Measurements from ENCODE around the gene SURF2. TPM values are rescaled to one million over a fixed set of nuclear protein-coding genes. Genes with fewer than 3 reads are reported as not detected.
A peak's percentile ranks its signal among the peaks of the same experiment; 100 is the strongest.

The SURF2 gene
- total and polyA plus RNA-seq, 11 donors = 10.0 to 41.1 (median 14.0) TPM

DNA sequence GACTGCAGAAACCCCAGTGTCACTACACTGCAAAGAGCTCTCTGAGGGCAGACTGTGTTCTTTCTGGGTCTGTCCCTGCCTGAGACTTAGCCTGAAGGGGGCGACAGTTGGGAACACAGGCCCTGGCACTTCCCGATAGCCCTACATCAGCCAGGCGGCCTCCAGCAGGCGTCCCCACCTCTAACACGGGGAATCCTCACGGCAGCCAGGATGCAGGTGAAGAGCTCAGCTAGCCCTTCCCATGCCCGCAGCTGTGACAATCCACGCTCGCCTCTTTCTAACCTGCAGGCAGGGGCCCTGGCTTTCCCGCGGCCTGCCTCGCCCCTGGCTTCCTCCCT lies 14.3 kb upstream of the SURF2 start:
- DNase-seq (no peak), ATAC-seq (no peak)
- intact Hi-C loops (cut with DNase I) = loop anchor here in 1 of 10 donors (10.0 kb wide), 1 partner anchor 143 kb away; no protein-coding TSS in a partner anchor
- Histone ChIP-seq H3K9me3 (no peaks in the 10 kb centered on the region), H3K4me3 (peak overlapping the region in 2 of 12 donors; percentile 2 to 49), H3K27ac (peak overlapping the region in 1 of 12 donors; percentile 92), H3K36me3 (peaks cover 0 to 74% (median 66%) of the 10 kb centered on the region in 9 donors), H3K27me3 (no peaks in the 10 kb centered on the region), H3K4me1 (peaks cover 0 to 49% (median 12%) of the 10 kb centered on the region in 12 donors)
- WGBS, 4 donors = 82 to 96% (median 89%) methylated on average over 8 to 12 of the region's 12 CpGs
- TF ChIP-seq, protein P1, sequence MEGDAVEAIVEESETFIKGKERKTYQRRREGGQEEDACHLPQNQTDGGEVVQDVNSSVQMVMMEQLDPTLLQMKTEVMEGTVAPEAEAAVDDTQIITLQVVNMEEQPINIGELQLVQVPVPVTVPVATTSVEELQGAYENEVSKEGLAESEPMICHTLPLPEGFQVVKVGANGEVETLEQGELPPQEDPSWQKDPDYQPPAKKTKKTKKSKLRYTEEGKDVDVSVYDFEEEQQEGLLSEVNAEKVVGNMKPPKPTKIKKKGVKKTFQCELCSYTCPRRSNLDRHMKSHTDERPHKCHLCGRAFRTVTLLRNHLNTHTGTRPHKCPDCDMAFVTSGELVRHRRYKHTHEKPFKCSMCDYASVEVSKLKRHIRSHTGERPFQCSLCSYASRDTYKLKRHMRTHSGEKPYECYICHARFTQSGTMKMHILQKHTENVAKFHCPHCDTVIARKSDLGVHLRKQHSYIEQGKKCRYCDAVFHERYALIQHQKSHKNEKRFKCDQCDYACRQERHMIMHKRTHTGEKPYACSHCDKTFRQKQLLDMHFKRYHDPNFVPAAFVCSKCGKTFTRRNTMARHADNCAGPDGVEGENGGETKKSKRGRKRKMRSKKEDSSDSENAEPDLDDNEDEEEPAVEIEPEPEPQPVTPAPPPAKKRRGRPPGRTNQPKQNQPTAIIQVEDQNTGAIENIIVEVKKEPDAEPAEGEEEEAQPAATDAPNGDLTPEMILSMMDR (IDR thresholded peaks at IDR 0.05) = no peak
- TF ChIP-seq POLR2A (IDR thresholded peaks at IDR 0.05) = no peak

DNA sequence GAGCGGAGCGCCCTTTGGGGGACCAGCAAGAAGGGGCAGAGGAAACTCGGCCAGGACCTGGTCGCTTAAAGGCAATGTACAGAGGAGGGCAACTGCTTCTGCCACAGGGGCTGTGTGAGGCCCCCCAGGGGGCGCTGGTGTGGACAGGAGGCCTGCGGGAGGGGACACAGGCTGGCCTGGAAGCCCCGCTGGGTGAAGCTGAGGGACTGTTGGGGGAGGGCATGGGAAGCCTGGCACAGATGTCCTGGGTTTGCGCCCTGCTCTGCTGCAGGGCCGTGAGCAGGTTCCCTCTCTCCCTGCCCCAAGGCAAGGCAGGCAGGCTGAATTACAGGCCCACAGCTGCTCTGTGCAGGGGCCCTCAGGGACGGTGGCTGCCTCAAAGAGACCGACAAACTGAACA lies 13.8 kb upstream of the SURF2 start:
- no peak for ATAC-seq

DNA sequence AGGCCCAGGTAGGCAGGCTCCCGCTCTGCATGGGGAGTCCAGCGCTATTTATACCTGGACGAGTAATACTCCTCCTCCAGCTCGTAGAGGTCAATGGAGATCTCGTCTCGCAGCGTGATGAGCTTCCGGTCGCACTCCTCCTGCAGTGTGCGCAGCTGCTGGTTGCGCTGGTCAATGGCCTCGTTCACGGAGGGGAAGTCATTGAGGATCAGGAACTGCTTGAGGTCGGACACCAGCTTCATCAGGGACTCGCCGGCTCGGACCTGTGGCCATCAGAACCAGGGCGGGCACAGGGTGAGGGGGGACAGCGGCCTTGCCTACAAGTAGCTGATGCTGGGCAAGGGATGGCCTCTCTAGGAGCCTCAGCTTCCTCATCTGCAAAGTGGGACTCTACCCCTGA lies 12.3 kb upstream of the SURF2 start:
- TF ChIP-seq, protein P1 (IDR thresholded peaks at IDR 0.05) = no peak
- no peak for TF ChIP-seq POLR2A (IDR thresholded peaks at IDR 0.05)
- ATAC-seq (no peak), DNase-seq (peak in 1 of 5 donors; percentile 56)
- intact Hi-C loops (cut with DNase I) = loop anchor here in 1 of 10 donors (10.0 kb wide), 1 partner anchor 141 kb away; no protein-coding TSS in a partner anchor
- no peak overlapping the region for H3K27ac ChIP-seq
- no peaks in the 10 kb centered on the region for H3K27me3 ChIP-seq
- peaks cover 0 to 72% (median 65%) of the 10 kb centered on the region in 9 donors for H3K36me3 ChIP-seq
- H3K4me3 ChIP-seq = no peak overlapping the region
- 93 to 98% (median 94%) methylated on average over 16 to 19 of the region's 19 CpGs for WGBS, 4 donors
- peaks cover 2 to 49% (median 18%) of the 10 kb centered on the region in 12 donors for H3K4me1 ChIP-seq
- no peaks in the 10 kb centered on the region for H3K9me3 ChIP-seq

More for the DNA sequence above, 13.8 kb upstream of the SURF2 start:
- H3K9me3 ChIP-seq = no peaks in the 10 kb centered on the region
- H3K4me1 ChIP-seq = peaks cover 0 to 52% (median 14%) of the 10 kb centered on the region in 12 donors
- DNase-seq = no peak
- no peak for TF ChIP-seq POLR2A (IDR thresholded peaks at IDR 0.05)
- TF ChIP-seq, protein P1 (IDR thresholded peaks at IDR 0.05) = peak in 1 of 12 donors; percentile 6
- H3K4me3 ChIP-seq = no peak overlapping the region
- intact Hi-C loops (cut with DNase I) = loop anchor here in 1 of 10 donors (10.0 kb wide), 1 partner anchor 142 kb away; no protein-coding TSS in a partner anchor
- 84 to 86% (median 85%) methylated on average over 11 of the region's 11 CpGs for WGBS, 4 donors
- no peaks in the 10 kb centered on the region for H3K27me3 ChIP-seq
- peak overlapping the region in 1 of 12 donors; percentile 92 for H3K27ac ChIP-seq
- peaks cover 0 to 74% (median 66%) of the 10 kb centered on the region in 9 donors for H3K36me3 ChIP-seq

DNA sequence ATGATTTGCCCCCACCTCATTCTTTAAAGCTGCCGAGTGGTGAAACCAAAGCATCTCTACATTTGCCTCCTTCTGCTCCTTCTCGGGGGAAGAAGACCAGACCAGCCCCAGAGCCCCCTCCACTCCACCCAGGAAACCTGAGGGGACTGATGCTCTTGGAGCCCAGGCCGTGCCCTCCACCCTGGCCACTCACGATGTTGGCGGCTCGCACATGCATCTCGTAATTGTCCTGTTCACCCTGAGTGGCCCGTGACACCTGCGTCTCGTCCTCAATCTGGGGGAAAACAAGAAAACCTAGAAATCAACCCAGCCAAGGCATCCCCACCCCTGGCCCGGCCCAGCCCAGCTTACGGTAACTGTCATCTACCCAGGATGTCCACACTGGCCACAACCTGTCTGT lies 11.4 kb upstream of the SURF2 start:
- Histone ChIP-seq H3K27ac (no peak overlapping the region), H3K4me1 (peaks cover 4 to 49% (median 25%) of the 10 kb centered on the region in 12 donors), H3K9me3 (no peaks in the 10 kb centered on the region), H3K27me3 (no peaks in the 10 kb centered on the region), H3K36me3 (peaks cover 0 to 72% (median 67%) of the 10 kb centered on the region in 9 donors), H3K4me3 (no peak overlapping the region)
- no peak for ATAC-seq
- whole genome bisulfite sequencing, 4 donors = 93 to 97% (median 95%) methylated on average over 12 of the region's 12 CpGs
- intact Hi-C loops (cut with DNase I) = loop anchor here in 1 of 10 donors (10.0 kb wide), 1 partner anchor 140 kb away; no protein-coding TSS in a partner anchor
- no peak for TF ChIP-seq POLR2A (IDR thresholded peaks at IDR 0.05)
- TF ChIP-seq, protein P1 (IDR thresholded peaks at IDR 0.05) = no peak
- no peak for DNase-seq

Measured in heart left ventricle (tissue), 16 donors.